Endothelial cell of umbilical vein (primary cell): Measurements from ENCODE around the gene FUT7. TPM values are rescaled to one million over a fixed set of nuclear protein-coding genes. Genes with fewer than 3 reads are reported as not detected.

Experiments
- BruUV-seq: library from RNA; stranded (reverse); fragments of 400-500 nt; replicated peaks from 2 replicates; lab custom pipeline; 2021; lab: Mats Ljungman, UMichigan
- CTCF ChIA-PET: fragments of 300-600, 350-600 bp; sonication (Branson Sonifier 250); formaldehyde crosslinking; loops from one replicate; lab custom pipeline; 2021; ENCODE audit warnings: antibody characterized with exemption, inconsistent platforms; lab: Charles Lee
- POLR2A ChIA-PET: fragments of 300-600, 350-600 bp; sonication (Branson Sonifier 250); formaldehyde crosslinking; loops from one replicate; lab custom pipeline; 2021; ENCODE audit warnings: antibody characterized with exemption, inconsistent platforms; lab: Charles Lee
- DNase-seq: peaks from one replicate; pipeline ENCODE4 v3.0.0-alpha.2; 2011; ENCODE audit warnings: low read depth, low spot score
- FAIRE-seq: peaks from 2 replicates; lab custom pipeline; 2011; peaks lifted over from hg19 to GRCh38; lab: Jason Lieb, UNC
- H2AFZ ChIP-seq: 2 replicates; pipeline ENCODE4 v1.6.0; 2012; ENCODE audit warnings: low read depth, low read length, control low read depth, inconsistent platforms
- H3K27ac ChIP-seq: 2 replicates; pipeline ENCODE4 v1.5.1; 2011; ENCODE audit warnings: low read depth, mild to moderate bottlenecking, control low read depth, low read length, moderate library complexity; ENCODE audit not compliant: insufficient read depth
- H3K27me3 ChIP-seq, 2 experiments: 2 replicates each; pipeline versions ENCODE4 v1.6.0 to v1.6.1; 2011; ENCODE audit warnings: low read length in 2 of 2, mixed read lengths in 1 of 2; ENCODE audit not compliant: control insufficient read depth in 2 of 2, insufficient read depth in 2 of 2
- H3K36me3 ChIP-seq, 2 experiments: 2 replicates in 1 of 2; 3 replicates in 1 of 2; pipeline ENCODE4 v1.5.1; 2011; ENCODE audit warnings: low read length in 2 of 2, mild to moderate bottlenecking in 1 of 2, moderate library complexity in 1 of 2; ENCODE audit not compliant: control insufficient read depth in 2 of 2, insufficient read depth in 2 of 2; ENCODE audit errors: extremely low read depth in 1 of 2
- H3K4me1 ChIP-seq: 3 replicates; pipeline ENCODE4 v1.5.1; 2011; ENCODE audit warnings: mild to moderate bottlenecking, low read length; ENCODE audit not compliant: control insufficient read depth, insufficient read depth; ENCODE audit errors: extremely low read depth
- H3K4me2 ChIP-seq: 2 replicates; pipeline ENCODE4 v1.6.1; 2011; ENCODE audit warnings: low read length, control low read depth, mixed read lengths; ENCODE audit not compliant: insufficient read depth
- H3K4me3 ChIP-seq, 3 experiments: fragments of 200-600 bp in 1 of 3; sonication (generic), shearing (Covaris generic) in 1 of 3; replicated peaks in 1 of 3; 2 replicates each; pipeline ENCODE4 v1.5.1; 2011 to 2016; ENCODE audit warnings: control low read depth in 3 of 3, low read length in 3 of 3, mild to moderate bottlenecking in 2 of 3, inconsistent platforms in 1 of 3, low read depth in 1 of 3, moderate library complexity in 1 of 3; ENCODE audit not compliant: insufficient read depth in 1 of 3
- H3K79me2 ChIP-seq: 2 replicates; pipeline ENCODE4 v1.6.0; 2012; ENCODE audit warnings: low read length, inconsistent platforms; ENCODE audit not compliant: control insufficient read depth, insufficient read depth
- H3K9ac ChIP-seq: replicated peaks from 2 replicates; pipeline ENCODE3; 2011; ENCODE audit warnings: low read length, control low read depth; ENCODE audit not compliant: insufficient read depth; ENCODE audit errors: extremely low read depth
- H3K9me1 ChIP-seq: replicated peaks from 3 replicates; pipeline ENCODE4 v1.6.0; 2011; ENCODE audit warnings: mild to moderate bottlenecking, low read length; ENCODE audit not compliant: control insufficient read depth, insufficient read depth; ENCODE audit errors: extremely low read depth
- H3K9me3 ChIP-seq: replicated peaks from 2 replicates; pipeline ENCODE4 v1.5.1; 2012; ENCODE audit warnings: low read length, inconsistent platforms; ENCODE audit not compliant: control insufficient read depth, insufficient read depth
- H4K20me1 ChIP-seq: replicated peaks from 2 replicates; pipeline ENCODE3; 2011; ENCODE audit warnings: mild to moderate bottlenecking, low read length; ENCODE audit not compliant: control insufficient read depth, insufficient read depth; ENCODE audit errors: extremely low read depth
- CTCF ChIP-seq, 2 donors: IDR thresholded peaks; 1 replicate in 1 of 2; 2 replicates in 1 of 2; pipeline ENCODE4 v1.5.1; 2011; ENCODE audit warnings: low read length in 2 of 2, mild to moderate bottlenecking in 2 of 2, moderate library complexity in 2 of 2, control low read depth in 1 of 2, inconsistent platforms in 1 of 2, low read depth in 1 of 2; ENCODE audit not compliant: insufficient read depth in 1 of 2; ENCODE audit errors: extremely low read depth in 1 of 2
- EZH2 ChIP-seq: IDR thresholded peaks from 2 replicates; pipeline ENCODE4 v1.6.1; 2012; ENCODE audit warnings: borderline replicate concordance, low read depth, mild to moderate bottlenecking, moderate library complexity, low read length, inconsistent platforms; ENCODE audit not compliant: severe bottlenecking
- FOS ChIP-seq: IDR thresholded peaks from 2 replicates; pipeline ENCODE4 v1.6.1; 2011; ENCODE audit warnings: mild to moderate bottlenecking, low read length, moderate library complexity, borderline replicate concordance; ENCODE audit not compliant: insufficient read depth
- GATA2 ChIP-seq: IDR thresholded peaks from 2 replicates; pipeline ENCODE4 v1.7.0; 2011; ENCODE audit warnings: low read depth, mild to moderate bottlenecking, moderate library complexity, mixed read lengths, low read length; ENCODE audit not compliant: insufficient read length, insufficient read depth
- JUN ChIP-seq: IDR thresholded peaks from 2 replicates; pipeline ENCODE4 v1.6.1; 2011; ENCODE audit warnings: borderline replicate concordance, low read depth; ENCODE audit not compliant: insufficient read length, insufficient read depth
- MAX ChIP-seq: IDR thresholded peaks from 2 replicates; pipeline ENCODE4 v1.6.1; 2011; ENCODE audit not compliant: insufficient read depth, insufficient read length
- MYC ChIP-seq: IDR thresholded peaks from one replicate; pipeline ENCODE4 v1.6.1; 2011; ENCODE audit warnings: mild to moderate bottlenecking, low read depth, low read length
- POLR2A ChIP-seq: IDR thresholded peaks from 2 replicates; pipeline ENCODE4 v1.6.1; 2012; ENCODE audit warnings: low read depth, mild to moderate bottlenecking, control low read depth, low read length
- POLR2AphosphoS5 ChIP-seq: IDR thresholded peaks from 2 replicates; pipeline ENCODE4 v1.6.1; 2012; ENCODE audit warnings: low read depth, mild to moderate bottlenecking, control low read depth, low read length, moderate library complexity; ENCODE audit not compliant: insufficient read depth
- dilution Hi-C: fragments of 300-500 bp; cut with MboI; formaldehyde crosslinking; loops from one replicate; pipeline ENCODE4 v1.15.0; 2019; ENCODE audit warnings: low sequenced_read_pairs; ENCODE audit not compliant: extremely low pct_ligation_motif_present
- intact Hi-C: fragments of 100-400 bp; cut with micrococcal nuclease; formaldehyde crosslinking; loops from one replicate; pipeline ENCODE4 v1.10.0; 2022
- polyA plus RNA-seq, 4 experiments: library from polyadenylated mRNA; depleted of rRNA in 3 of 4; stranded (reverse) in 3 of 4; unstranded in 1 of 4; fragments of >200 nt; gene quantifications; 2 replicates each; pipeline versions ENCODE4 v1.2.1 to v1.2.3, GENCODE V29; 2011 to 2012; ENCODE audit warnings: missing spikeins in 1 of 4
- total RNA-seq: library from RNA; stranded (reverse); gene quantifications from 2 replicates; pipeline ENCODE4 v1.2.3, GENCODE V29; 2021

FUT7 gene
- total and polyA plus RNA-seq, 2 donors (not counting 3 experiments of a cell fraction or from before 2014, with no cell fraction given): not detected

- Histone ChIP-seq H3K4me3 (peak overlapping the region in 1 of 3 experiments; percentile 88), H3K9me3 (no peaks in the 10 kb centered on the region), H2AFZ (peak overlapping the region; percentile 82), H3K9ac (no peak overlapping the region), H3K27ac (no peak overlapping the region), H3K4me1 (peaks cover 5% of the 10 kb centered on the region), H3K9me1 (no peaks in the 10 kb centered on the region), H3K27me3 (no peaks in the 10 kb centered on the region), H3K4me2 (peak overlapping the region; percentile 51), H4K20me1 (no peaks in the 10 kb centered on the region), H3K36me3 (peaks cover 0 to 19% of the 10 kb centered on the region in 2 experiments), H3K79me2 (peaks cover 6% of the 10 kb centered on the region)
- dilution Hi-C loops (no loop called here), intact Hi-C loops (no loop called here)
- ChIA-PET POLR2A (interaction anchor here (0.5 to 0.8 kb wide), 2 partner anchors 10 to 77 kb away, joined by 3 to 4 read pairs; partner anchors contain the start of gene MAN1B1), CTCF (interaction anchor here (1.0 to 3.7 kb wide), 6 partner anchors 10 to 225 kb away, joined by 3 to 29 read pairs (median 10); partner anchors contain the start of genes MAN1B1, NPDC1 and NRARP)
- no peak for TF ChIP-seq POLR2A
- no peak for TF ChIP-seq POLR2AphosphoS5
- no peak for TF ChIP-seq FOS
- no peak for TF ChIP-seq MAX
- no peak for TF ChIP-seq JUN
- no peak for TF ChIP-seq CTCF (IDR thresholded peaks at IDR 0.05; ENCODE audit: extremely low read depth in 1 of 2, insufficient read depth in 1 of 2, low read depth in 1 of 2, low read length in 2 of 2)
- TF ChIP-seq GATA2: no peak
- TF ChIP-seq EZH2: no peak
- TF ChIP-seq MYC: no peak
- FAIRE-seq: no peak
- no TSS peak for BruUV-seq
- no peak for DNase-seq
These were observed 44.7 kb upstream of the FUT7 start for GRCh38 chr9:137076636-137077009.
